Measurements from ENCODE around the gene STT3A. TPM values are rescaled to one million over a fixed set of nuclear protein-coding genes. Genes with fewer than 3 reads are reported as not detected.

The STT3A gene
- total and polyA plus RNA-seq, 10 of the 15 experiments (the other 5 are each of a cell fraction or from before 2014, with no cell fraction given), result 74.4 to 202 (median 118) TPM

DNA sequence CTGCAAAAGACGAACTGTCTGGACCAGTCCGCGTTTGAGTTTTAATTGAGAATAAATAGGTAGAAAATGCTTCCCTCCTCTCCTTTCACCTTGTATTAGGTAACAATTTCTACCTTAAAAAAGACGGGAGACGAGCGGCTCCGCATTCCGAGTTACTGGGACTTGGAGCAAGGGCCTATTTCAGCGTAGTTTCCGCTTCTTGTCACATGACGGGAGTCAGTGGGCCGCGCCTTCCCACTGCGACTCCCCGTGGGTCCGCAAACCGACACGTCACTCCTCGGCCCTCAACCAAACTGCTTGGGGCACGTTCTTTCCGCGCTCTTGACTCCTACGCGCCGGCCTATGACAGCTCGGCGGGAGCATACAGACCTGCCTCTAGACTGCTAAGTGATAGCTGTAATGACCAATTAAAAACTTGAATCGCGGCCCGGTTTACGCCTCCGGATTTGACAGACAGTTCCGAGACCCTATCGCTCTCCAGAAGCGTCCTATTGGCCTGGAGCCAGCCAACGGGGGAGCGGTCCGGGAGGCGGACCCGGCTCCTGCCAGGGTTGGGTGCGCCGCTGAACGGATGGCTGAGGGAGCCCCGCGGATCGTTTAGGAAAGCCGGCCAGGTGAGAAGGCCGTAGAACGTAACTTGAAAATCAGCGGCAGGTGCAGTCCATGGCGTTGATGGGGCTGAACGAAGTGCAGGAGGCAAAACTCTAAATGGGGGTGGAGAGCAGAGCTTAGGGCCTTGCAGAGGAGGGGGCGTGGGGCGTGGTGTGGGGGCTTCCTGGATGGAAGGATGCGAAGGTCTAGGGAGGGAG, at the start of gene STT3A (continued):
- TF ChIP-seq, protein P1, sequence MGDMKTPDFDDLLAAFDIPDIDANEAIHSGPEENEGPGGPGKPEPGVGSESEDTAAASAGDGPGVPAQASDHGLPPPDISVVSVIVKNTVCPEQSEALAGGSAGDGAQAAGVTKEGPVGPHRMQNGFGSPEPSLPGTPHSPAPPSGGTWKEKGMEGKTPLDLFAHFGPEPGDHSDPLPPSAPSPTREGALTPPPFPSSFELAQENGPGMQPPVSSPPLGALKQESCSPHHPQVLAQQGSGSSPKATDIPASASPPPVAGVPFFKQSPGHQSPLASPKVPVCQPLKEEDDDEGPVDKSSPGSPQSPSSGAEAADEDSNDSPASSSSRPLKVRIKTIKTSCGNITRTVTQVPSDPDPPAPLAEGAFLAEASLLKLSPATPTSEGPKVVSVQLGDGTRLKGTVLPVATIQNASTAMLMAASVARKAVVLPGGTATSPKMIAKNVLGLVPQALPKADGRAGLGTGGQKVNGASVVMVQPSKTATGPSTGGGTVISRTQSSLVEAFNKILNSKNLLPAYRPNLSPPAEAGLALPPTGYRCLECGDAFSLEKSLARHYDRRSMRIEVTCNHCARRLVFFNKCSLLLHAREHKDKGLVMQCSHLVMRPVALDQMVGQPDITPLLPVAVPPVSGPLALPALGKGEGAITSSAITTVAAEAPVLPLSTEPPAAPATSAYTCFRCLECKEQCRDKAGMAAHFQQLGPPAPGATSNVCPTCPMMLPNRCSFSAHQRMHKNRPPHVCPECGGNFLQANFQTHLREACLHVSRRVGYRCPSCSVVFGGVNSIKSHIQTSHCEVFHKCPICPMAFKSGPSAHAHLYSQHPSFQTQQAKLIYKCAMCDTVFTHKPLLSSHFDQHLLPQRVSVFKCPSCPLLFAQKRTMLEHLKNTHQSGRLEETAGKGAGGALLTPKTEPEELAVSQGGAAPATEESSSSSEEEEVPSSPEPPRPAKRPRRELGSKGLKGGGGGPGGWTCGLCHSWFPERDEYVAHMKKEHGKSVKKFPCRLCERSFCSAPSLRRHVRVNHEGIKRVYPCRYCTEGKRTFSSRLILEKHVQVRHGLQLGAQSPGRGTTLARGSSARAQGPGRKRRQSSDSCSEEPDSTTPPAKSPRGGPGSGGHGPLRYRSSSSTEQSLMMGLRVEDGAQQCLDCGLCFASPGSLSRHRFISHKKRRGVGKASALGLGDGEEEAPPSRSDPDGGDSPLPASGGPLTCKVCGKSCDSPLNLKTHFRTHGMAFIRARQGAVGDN (IDR thresholded peaks at IDR 0.05), result peak; percentile 68
- TF ChIP-seq, protein P2, sequence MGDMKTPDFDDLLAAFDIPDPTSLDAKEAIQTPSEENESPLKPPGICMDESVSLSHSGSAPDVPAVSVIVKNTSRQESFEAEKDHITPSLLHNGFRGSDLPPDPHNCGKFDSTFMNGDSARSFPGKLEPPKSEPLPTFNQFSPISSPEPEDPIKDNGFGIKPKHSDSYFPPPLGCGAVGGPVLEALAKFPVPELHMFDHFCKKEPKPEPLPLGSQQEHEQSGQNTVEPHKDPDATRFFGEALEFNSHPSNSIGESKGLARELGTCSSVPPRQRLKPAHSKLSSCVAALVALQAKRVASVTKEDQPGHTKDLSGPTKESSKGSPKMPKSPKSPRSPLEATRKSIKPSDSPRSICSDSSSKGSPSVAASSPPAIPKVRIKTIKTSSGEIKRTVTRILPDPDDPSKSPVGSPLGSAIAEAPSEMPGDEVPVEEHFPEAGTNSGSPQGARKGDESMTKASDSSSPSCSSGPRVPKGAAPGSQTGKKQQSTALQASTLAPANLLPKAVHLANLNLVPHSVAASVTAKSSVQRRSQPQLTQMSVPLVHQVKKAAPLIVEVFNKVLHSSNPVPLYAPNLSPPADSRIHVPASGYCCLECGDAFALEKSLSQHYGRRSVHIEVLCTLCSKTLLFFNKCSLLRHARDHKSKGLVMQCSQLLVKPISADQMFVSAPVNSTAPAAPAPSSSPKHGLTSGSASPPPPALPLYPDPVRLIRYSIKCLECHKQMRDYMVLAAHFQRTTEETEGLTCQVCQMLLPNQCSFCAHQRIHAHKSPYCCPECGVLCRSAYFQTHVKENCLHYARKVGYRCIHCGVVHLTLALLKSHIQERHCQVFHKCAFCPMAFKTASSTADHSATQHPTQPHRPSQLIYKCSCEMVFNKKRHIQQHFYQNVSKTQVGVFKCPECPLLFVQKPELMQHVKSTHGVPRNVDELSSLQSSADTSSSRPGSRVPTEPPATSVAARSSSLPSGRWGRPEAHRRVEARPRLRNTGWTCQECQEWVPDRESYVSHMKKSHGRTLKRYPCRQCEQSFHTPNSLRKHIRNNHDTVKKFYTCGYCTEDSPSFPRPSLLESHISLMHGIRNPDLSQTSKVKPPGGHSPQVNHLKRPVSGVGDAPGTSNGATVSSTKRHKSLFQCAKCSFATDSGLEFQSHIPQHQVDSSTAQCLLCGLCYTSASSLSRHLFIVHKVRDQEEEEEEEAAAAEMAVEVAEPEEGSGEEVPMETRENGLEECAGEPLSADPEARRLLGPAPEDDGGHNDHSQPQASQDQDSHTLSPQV (IDR thresholded peaks at IDR 0.05), result no peak
- TF ChIP-seq BCL11A (IDR thresholded peaks at IDR 0.05; ENCODE audit: low read depth, low read length) (no peak), BHLHE40 (IDR thresholded peaks at IDR 0.05; ENCODE audit: borderline replicate concordance in 1 of 2, low read depth in 2 of 2, low read length in 1 of 2) (peak; percentile 97 to 98), CEBPB (IDR thresholded peaks at IDR 0.05; ENCODE audit: borderline replicate concordance in 1 of 2, low read depth in 2 of 2, low read length in 2 of 2) (no peak), SREBF1 (IDR thresholded peaks at IDR 0.05; ENCODE audit: low read length) (no peak), HCFC1 (IDR thresholded peaks at IDR 0.05; ENCODE audit: low read length) (peak; percentile 16; the same call in 1 of the 2 replicates), SIN3A (IDR thresholded peaks at IDR 0.05; ENCODE audit: low read depth, low read length) (no peak; the same call in 1 of the 2 replicates), RAD51 (IDR thresholded peaks at IDR 0.05) (peak; percentile 96), SMAD1 (IDR thresholded peaks at IDR 0.05; ENCODE audit: low read depth, partially characterized antibody) (peak; percentile 96), BMI1 (IDR thresholded peaks at IDR 0.05; ENCODE audit: borderline replicate concordance) (no peak)
- TF ChIP-seq, protein P3, sequence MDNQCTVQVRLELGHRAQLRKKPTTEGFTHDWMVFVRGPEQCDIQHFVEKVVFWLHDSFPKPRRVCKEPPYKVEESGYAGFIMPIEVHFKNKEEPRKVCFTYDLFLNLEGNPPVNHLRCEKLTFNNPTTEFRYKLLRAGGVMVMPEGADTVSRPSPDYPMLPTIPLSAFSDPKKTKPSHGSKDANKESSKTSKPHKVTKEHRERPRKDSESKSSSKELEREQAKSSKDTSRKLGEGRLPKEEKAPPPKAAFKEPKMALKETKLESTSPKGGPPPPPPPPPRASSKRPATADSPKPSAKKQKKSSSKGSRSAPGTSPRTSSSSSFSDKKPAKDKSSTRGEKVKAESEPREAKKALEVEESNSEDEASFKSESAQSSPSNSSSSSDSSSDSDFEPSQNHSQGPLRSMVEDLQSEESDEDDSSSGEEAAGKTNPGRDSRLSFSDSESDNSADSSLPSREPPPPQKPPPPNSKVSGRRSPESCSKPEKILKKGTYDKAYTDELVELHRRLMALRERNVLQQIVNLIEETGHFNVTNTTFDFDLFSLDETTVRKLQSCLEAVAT (IDR thresholded peaks at IDR 0.05), result peak; percentile 62; the same call in 1 of the 2 replicates
- TF ChIP-seq, protein P4, sequence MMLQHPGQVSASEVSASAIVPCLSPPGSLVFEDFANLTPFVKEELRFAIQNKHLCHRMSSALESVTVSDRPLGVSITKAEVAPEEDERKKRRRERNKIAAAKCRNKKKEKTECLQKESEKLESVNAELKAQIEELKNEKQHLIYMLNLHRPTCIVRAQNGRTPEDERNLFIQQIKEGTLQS (IDR thresholded peaks at IDR 0.05; ENCODE audit: borderline replicate concordance, extremely low read depth, low read depth, low read length), result no peak
- TF ChIP-seq, protein P5, sequence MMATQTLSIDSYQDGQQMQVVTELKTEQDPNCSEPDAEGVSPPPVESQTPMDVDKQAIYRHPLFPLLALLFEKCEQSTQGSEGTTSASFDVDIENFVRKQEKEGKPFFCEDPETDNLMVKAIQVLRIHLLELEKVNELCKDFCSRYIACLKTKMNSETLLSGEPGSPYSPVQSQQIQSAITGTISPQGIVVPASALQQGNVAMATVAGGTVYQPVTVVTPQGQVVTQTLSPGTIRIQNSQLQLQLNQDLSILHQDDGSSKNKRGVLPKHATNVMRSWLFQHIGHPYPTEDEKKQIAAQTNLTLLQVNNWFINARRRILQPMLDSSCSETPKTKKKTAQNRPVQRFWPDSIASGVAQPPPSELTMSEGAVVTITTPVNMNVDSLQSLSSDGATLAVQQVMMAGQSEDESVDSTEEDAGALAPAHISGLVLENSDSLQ (IDR thresholded peaks at IDR 0.05), result peak; percentile 100
- TF ChIP-seq, protein P6, sequence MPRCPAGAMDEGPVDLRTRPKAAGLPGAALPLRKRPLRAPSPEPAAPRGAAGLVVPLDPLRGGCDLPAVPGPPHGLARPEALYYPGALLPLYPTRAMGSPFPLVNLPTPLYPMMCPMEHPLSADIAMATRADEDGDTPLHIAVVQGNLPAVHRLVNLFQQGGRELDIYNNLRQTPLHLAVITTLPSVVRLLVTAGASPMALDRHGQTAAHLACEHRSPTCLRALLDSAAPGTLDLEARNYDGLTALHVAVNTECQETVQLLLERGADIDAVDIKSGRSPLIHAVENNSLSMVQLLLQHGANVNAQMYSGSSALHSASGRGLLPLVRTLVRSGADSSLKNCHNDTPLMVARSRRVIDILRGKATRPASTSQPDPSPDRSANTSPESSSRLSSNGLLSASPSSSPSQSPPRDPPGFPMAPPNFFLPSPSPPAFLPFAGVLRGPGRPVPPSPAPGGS (IDR thresholded peaks at IDR 0.05; ENCODE audit: borderline replicate concordance, insufficient read depth, low read depth, low read length, poor library complexity, severe bottlenecking), result peak; percentile 6

All from GM12878 (cell line).